GM06990 (cell line): Measurements from ENCODE around the gene HOXC13.

Experiments
- DNase-seq: peaks from one replicate; pipeline ENCODE4 v3.0.0-alpha.2; 2011; ENCODE audit not compliant: insufficient read length; ENCODE audit errors: extremely low read depth
- H3K27me3 ChIP-seq: replicated peaks from 2 replicates; pipeline ENCODE4 v1.6.0; 2011; ENCODE audit warnings: low read length; ENCODE audit not compliant: control insufficient read depth, insufficient read depth
- H3K36me3 ChIP-seq: 2 replicates; pipeline ENCODE4 v1.5.1; 2011; ENCODE audit warnings: low read length; ENCODE audit not compliant: control insufficient read depth, insufficient read depth
- H3K4me3 ChIP-seq: replicated peaks from 2 replicates; pipeline ENCODE4 v1.5.1; 2011; ENCODE audit warnings: low read depth, mild to moderate bottlenecking, control low read depth, low read length
- TF ChIP-seq, protein P1 (sequence below): IDR thresholded peaks from 2 replicates; pipeline ENCODE4 v1.5.1; 2011; ENCODE audit warnings: low read length, control low read depth, mild to moderate bottlenecking, inconsistent platforms; ENCODE audit not compliant: insufficient read depth, poor library complexity, severe bottlenecking

The HOXC13 gene

GRCh38 chr12:53938326-53939140, at the start of gene HOXC13:
HOXC13 (plus strand) TSS chr12:53938831; CDS start chr12:53938907, 76 bp downstream.
- Histone ChIP-seq H3K27me3 (peaks cover 8% of the 10 kb centered on the region), H3K4me3 (no peak within 1 kb of the TSS), H3K36me3 (no peaks in the 10 kb centered on the region)
- TF ChIP-seq, protein P1, sequence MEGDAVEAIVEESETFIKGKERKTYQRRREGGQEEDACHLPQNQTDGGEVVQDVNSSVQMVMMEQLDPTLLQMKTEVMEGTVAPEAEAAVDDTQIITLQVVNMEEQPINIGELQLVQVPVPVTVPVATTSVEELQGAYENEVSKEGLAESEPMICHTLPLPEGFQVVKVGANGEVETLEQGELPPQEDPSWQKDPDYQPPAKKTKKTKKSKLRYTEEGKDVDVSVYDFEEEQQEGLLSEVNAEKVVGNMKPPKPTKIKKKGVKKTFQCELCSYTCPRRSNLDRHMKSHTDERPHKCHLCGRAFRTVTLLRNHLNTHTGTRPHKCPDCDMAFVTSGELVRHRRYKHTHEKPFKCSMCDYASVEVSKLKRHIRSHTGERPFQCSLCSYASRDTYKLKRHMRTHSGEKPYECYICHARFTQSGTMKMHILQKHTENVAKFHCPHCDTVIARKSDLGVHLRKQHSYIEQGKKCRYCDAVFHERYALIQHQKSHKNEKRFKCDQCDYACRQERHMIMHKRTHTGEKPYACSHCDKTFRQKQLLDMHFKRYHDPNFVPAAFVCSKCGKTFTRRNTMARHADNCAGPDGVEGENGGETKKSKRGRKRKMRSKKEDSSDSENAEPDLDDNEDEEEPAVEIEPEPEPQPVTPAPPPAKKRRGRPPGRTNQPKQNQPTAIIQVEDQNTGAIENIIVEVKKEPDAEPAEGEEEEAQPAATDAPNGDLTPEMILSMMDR, result no peak
- DNase-seq, result no peak

GRCh38 chr12:53890081-53890480, 48.5 kb upstream of the HOXC13 start:
- Histone ChIP-seq H3K36me3 (no peaks in the 10 kb centered on the region), H3K27me3 (no peaks in the 10 kb centered on the region), H3K4me3 (no peak overlapping the region)
- TF ChIP-seq, protein P1, result no peak
- no peak for DNase-seq

GRCh38 chr12:53892762-53893395, 45.8 kb upstream of the HOXC13 start:
- DNase-seq, result no peak
- Histone ChIP-seq H3K36me3 (no peaks in the 10 kb centered on the region), H3K4me3 (no peak overlapping the region), H3K27me3 (no peaks in the 10 kb centered on the region)
- TF ChIP-seq, protein P1, result no peak

- TF ChIP-seq, protein P1, result no peak
- no peak overlapping the region for H3K4me3 ChIP-seq
- H3K36me3 ChIP-seq, result no peaks in the 10 kb centered on the region
- no peak for DNase-seq
- H3K27me3 ChIP-seq, result no peaks in the 10 kb centered on the region
Observed at GRCh38 chr12:53899230-53899629, 39.4 kb upstream of the HOXC13 start.

- Histone ChIP-seq H3K27me3 (no peaks in the 10 kb centered on the region; the same call in 1 of the 2 replicates), H3K36me3 (no peaks in the 10 kb centered on the region), H3K4me3 (no peak overlapping the region)
- TF ChIP-seq, protein P1, result no peak
- DNase-seq, result no peak
Observed at GRCh38 chr12:53907103-53907502, 31.5 kb upstream of the HOXC13 start.
